Peyer's patch (tissue), 4 donors: ENCODE measurements around the gene HS6ST3.

Source experiments
- CTCF ChIP-seq, 6 experiments: fragments of 450-650 bp in 4 of 6; fragments of 200-600 bp in 2 of 6; sonication (generic) in 1 of 6; IDR thresholded peaks; one replicate each; pipeline ENCODE4 v1.5.1; 2017 to 2019; ENCODE audit warnings: antibody characterized with exemption in 6 of 6, mild to moderate bottlenecking in 3 of 6, moderate library complexity in 1 of 6
- POLR2A ChIP-seq, 2 donors: fragments of 450-650 bp; IDR thresholded peaks; one replicate each; pipeline ENCODE4 v1.5.1; 2017; ENCODE audit warnings: antibody characterized with exemption in 2 of 2, mild to moderate bottlenecking in 2 of 2, moderate library complexity in 2 of 2

- TF ChIP-seq CTCF (IDR thresholded peaks at IDR 0.05) (no peak), POLR2A (IDR thresholded peaks at IDR 0.05) (no peak)
These were observed 283.7 kb downstream of the HS6ST3 start for GRCh38 chr13:96373597-96373996.
